ENCODE data around the gene RUFY4. TPM values are rescaled to one million over a fixed set of nuclear protein-coding genes. Genes with fewer than 3 reads are reported as not detected.
"Not testable (repeated sequence)": the region's sequence is repeated elsewhere in the genome, so short reads cannot be mapped to it uniquely, and the experiment has no call there.

RUFY4 gene
- total and polyA plus RNA-seq, 10 donors = 0.32 to 4.5 (median 2.6) TPM

DNA sequence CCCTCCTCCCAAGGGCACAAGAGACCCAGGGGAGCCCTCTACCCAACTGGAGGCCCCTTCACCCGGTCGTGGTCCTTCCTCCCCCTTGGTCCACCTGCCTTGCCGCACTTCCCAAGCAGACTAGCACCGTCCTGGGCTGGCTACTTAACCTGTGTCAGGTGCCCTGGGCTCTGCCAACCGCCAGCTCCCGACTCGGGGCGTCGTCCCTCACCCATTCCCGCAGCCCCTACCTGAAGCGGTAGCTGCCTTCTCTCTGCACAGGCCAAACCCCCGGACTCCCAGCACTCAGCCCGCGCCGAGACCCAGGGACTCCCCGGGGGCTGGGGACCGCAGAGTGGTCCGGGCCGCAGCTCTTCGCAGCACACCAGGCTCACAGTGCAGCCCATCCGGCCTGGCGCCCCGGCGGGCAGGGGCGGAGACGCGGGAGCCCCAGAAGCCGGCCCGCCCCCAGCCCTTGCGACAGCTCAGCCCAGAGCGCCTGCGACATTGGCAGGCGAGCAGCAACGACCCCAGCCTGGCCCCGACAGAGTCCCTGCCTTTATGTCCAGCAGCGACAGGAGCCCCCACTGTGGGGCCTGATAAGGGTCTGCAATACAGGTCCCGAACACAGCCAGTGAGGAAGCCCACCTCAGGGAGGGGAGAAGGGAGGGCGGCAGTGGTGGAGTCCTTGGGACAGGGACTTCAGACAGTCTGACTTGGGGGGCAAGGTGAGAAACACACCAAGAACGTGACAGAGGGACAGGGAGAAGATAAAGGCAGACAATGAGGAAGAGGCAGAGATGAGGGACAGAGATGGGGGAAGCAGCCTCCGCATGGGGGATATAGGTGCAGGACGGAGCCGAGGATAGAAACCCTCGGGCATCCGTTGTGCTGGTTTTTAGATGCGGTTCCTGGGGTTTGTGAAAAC is 35.2 kb upstream of the RUFY4 start:
- DNase-seq = no peak
- H3K9me3 ChIP-seq = no peaks in the 10 kb centered on the region
- H3K4me1 ChIP-seq = peaks cover 4 to 29% (median 15%) of the 10 kb centered on the region in 6 donors
- intact Hi-C loops (cut with DNase I; ENCODE audit: low total_unique reads) = loop anchor here (10.0 kb wide), 1 partner anchor 249 kb away; no protein-coding TSS in a partner anchor
- TF ChIP-seq, protein P1, sequence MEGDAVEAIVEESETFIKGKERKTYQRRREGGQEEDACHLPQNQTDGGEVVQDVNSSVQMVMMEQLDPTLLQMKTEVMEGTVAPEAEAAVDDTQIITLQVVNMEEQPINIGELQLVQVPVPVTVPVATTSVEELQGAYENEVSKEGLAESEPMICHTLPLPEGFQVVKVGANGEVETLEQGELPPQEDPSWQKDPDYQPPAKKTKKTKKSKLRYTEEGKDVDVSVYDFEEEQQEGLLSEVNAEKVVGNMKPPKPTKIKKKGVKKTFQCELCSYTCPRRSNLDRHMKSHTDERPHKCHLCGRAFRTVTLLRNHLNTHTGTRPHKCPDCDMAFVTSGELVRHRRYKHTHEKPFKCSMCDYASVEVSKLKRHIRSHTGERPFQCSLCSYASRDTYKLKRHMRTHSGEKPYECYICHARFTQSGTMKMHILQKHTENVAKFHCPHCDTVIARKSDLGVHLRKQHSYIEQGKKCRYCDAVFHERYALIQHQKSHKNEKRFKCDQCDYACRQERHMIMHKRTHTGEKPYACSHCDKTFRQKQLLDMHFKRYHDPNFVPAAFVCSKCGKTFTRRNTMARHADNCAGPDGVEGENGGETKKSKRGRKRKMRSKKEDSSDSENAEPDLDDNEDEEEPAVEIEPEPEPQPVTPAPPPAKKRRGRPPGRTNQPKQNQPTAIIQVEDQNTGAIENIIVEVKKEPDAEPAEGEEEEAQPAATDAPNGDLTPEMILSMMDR (IDR thresholded peaks at IDR 0.05 in 8 of 11, conservative IDR thresholded peaks at IDR 0.05 in 3 of 11) = no peak
- TF ChIP-seq POLR2AphosphoS5 (IDR thresholded peaks at IDR 0.05) (no peak), POLR2A (IDR thresholded peaks at IDR 0.05) (no peak)
- peaks cover 0 to 10% (median 0%) of the 10 kb centered on the region in 7 donors for H3K27me3 ChIP-seq (replicated peaks in 1 of 7)
- peak overlapping the region in 3 of 8 donors; percentile 47 to 76 (median 48) for H3K27ac ChIP-seq
- no peaks in the 10 kb centered on the region for H3K36me3 ChIP-seq
- peak overlapping the region in 6 of 8 donors; percentile 14 to 63 (median 28) for H3K4me3 ChIP-seq
- 32 to 57% (median 48%) methylated on average over 30 to 45 of the region's 45 CpGs for WGBS, 5 donors

DNA sequence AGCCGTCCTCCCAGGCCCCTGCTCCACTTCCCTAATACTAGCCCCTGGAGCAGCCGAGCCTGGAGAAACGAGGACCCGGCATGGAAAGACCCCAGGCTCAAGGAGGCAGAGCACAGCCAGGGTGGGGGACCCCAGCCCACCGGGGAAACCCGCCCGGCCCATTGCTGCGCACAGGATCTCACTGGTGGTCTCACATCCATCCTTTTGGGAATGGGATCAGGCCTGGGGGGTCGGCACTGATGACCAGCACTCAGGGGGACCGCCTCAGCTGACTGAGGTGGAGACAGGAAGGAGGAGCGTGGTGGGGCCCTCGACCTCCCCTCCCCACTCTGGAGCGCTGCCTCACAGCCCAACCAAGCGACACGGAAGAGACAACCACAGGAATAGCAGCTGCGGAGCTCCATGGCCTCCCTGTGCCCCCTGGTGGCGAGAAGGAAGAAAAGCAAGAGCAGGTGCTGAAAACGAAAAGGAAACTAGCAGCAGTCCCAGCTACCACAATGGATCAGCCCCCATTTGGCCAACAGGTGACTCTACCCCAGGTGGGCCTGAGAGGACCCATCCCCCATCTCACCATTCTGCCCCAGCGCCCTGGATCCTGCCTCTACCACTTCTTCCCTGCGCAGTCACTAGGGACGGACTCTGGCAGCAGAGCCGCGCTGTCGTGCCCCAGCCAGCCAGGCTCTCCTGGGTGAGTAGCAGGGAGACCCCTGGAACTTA is 34.4 kb upstream of the RUFY4 start:
- DNase-seq = peak; percentile 87
- Histone ChIP-seq H3K4me1 (peaks cover 4 to 29% (median 15%) of the 10 kb centered on the region in 6 donors), H3K4me3 (peak overlapping the region in 6 of 8 donors; percentile 14 to 63 (median 28)), H3K27ac (peak overlapping the region in 3 of 8 donors; percentile 47 to 76 (median 48))
- H3K9me3 ChIP-seq; H3K36me3 ChIP-seq; H3K27me3 ChIP-seq (replicated peaks in 1 of 7): not testable (repeated sequence)
- 16 to 31% (median 24%) methylated on average over 18 to 24 of the region's 24 CpGs for WGBS, 5 donors
- intact Hi-C loops (cut with DNase I; ENCODE audit: low total_unique reads) = loop anchor here (10.0 kb wide), 1 partner anchor 250 kb away; no protein-coding TSS in a partner anchor
- TF ChIP-seq, protein P1 (IDR thresholded peaks at IDR 0.05 in 8 of 11, conservative IDR thresholded peaks at IDR 0.05 in 3 of 11) = peak; percentile 47 to 85 (median 72)
- peak in 2 of 3 donors; percentile 33 to 43 for TF ChIP-seq POLR2AphosphoS5 (IDR thresholded peaks at IDR 0.05)

DNA sequence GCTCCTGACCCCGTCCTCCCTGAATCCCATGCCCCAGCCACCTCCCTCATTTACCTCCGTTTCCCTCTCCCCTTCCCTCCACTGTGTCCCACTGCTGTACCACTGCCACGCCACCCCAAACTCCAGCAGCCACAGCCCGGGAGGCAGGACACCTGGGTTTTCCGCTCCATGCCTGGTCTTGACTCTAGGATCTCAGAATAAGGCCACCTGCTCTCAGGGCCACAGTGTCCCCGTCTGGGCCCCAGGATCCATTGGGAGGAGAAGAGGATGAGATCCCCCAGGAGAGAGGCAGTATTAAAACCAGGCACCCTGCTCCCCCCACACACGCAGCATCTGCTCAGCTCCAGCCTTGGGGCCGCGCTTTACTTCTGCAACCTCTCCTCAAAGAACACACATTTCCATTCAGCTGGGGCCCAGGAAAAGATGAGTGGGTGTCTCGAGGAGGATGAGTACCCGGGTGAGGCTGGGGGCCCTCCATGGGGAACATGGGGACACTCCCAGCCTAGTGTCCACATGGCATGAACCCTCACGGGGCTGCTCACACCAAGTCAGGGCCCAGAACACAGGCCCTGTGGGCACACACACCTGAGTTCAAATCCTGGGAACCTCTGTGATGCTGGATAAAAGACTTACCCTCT is 33.5 kb upstream of the RUFY4 start:
- H3K36me3 ChIP-seq = no peaks in the 10 kb centered on the region
- H3K9me3 ChIP-seq = no peaks in the 10 kb centered on the region
- H3K27me3 ChIP-seq (replicated peaks in 1 of 7) = peaks cover 0 to 10% (median 0%) of the 10 kb centered on the region in 7 donors
- intact Hi-C loops (cut with DNase I; ENCODE audit: low total_unique reads) = loop anchor here (10.0 kb wide), 1 partner anchor 251 kb away; no protein-coding TSS in a partner anchor
- TF ChIP-seq POLR2A (IDR thresholded peaks at IDR 0.05) (no peak), POLR2AphosphoS5 (IDR thresholded peaks at IDR 0.05) (no peak)
- TF ChIP-seq, protein P1 (IDR thresholded peaks at IDR 0.05 in 8 of 11, conservative IDR thresholded peaks at IDR 0.05 in 3 of 11) = no peak
- H3K4me1 ChIP-seq = peaks cover 4 to 29% (median 15%) of the 10 kb centered on the region in 6 donors
- H3K4me3 ChIP-seq = peak overlapping the region in 1 of 8 donors; percentile 63
- no peak for DNase-seq
- 76 to 88% (median 87%) methylated on average over 12 of the region's 12 CpGs for WGBS, 5 donors
- peak overlapping the region in 1 of 8 donors; percentile 76 for H3K27ac ChIP-seq

Measured in spleen (tissue), 11 donors.